Renal cortex interstitium (tissue), 15 donors: Measurements from ENCODE around the gene TSHZ3. TPM values are rescaled to one million over a fixed set of nuclear protein-coding genes. Genes with fewer than 3 reads are reported as not detected.

Source experiments
- DNase-seq, 11 donors: peaks; one replicate each; pipeline ENCODE4 v3.0.0-alpha.2; 2013; ENCODE audit warnings: low read depth in 9 of 11, low spot score in 4 of 11; ENCODE audit errors: extremely low read depth in 1 of 11
- long read RNA-seq, 16 experiments: transcript quantifications; one replicate each; lab custom pipeline, GENCODE V29; 2026
- polyA plus RNA-seq, 3 donors: library from polyadenylated mRNA; unstranded; fragments of 120-200 nt; gene quantifications; one replicate each; pipeline ENCODE4 v1.2.1, GENCODE V29; 2013; ENCODE audit not compliant: insufficient read length in 3 of 3

The TSHZ3 gene, protein sequence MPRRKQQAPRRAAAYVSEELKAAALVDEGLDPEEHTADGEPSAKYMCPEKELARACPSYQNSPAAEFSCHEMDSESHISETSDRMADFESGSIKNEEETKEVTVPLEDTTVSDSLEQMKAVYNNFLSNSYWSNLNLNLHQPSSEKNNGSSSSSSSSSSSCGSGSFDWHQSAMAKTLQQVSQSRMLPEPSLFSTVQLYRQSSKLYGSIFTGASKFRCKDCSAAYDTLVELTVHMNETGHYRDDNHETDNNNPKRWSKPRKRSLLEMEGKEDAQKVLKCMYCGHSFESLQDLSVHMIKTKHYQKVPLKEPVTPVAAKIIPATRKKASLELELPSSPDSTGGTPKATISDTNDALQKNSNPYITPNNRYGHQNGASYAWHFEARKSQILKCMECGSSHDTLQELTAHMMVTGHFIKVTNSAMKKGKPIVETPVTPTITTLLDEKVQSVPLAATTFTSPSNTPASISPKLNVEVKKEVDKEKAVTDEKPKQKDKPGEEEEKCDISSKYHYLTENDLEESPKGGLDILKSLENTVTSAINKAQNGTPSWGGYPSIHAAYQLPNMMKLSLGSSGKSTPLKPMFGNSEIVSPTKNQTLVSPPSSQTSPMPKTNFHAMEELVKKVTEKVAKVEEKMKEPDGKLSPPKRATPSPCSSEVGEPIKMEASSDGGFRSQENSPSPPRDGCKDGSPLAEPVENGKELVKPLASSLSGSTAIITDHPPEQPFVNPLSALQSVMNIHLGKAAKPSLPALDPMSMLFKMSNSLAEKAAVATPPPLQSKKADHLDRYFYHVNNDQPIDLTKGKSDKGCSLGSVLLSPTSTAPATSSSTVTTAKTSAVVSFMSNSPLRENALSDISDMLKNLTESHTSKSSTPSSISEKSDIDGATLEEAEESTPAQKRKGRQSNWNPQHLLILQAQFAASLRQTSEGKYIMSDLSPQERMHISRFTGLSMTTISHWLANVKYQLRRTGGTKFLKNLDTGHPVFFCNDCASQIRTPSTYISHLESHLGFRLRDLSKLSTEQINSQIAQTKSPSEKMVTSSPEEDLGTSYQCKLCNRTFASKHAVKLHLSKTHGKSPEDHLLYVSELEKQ
- 10 to 100 TPM in 2 of 3 donors, 1 to 10 TPM in 1; 10.0 to 12.6 (median 11.8) TPM for polyA plus RNA-seq
- long read RNA-seq, donor 1, full-length matches to known transcripts = 2 of 2 reads
- long read RNA-seq, donor 1, partial matches to known transcripts = 0 of 2 reads
- long read RNA-seq, donor 1, other reads (novel, unspliced or antisense) = 0 of 2 reads
- long read RNA-seq, donor 2, full-length matches to known transcripts = 2 of 2 reads
- long read RNA-seq, donor 2, partial matches to known transcripts = 0 of 2 reads
- long read RNA-seq, donor 2, other reads (novel, unspliced or antisense) = 0 of 2 reads
- long read RNA-seq, donor 3, full-length matches to known transcripts = 2 of 2 reads
- long read RNA-seq, donor 3, partial matches to known transcripts = 0 of 2 reads
- long read RNA-seq, donor 3, other reads (novel, unspliced or antisense) = 0 of 2 reads
- long read RNA-seq, donor 4, full-length matches to known transcripts = 2 of 2 reads
- long read RNA-seq, donor 4, partial matches to known transcripts = 0 of 2 reads
- long read RNA-seq, donor 4, other reads (novel, unspliced or antisense) = 0 of 2 reads
- long read RNA-seq, donor 5, full-length matches to known transcripts = 4 of 4 reads
- long read RNA-seq, donor 5, partial matches to known transcripts = 0 of 4 reads
- long read RNA-seq, donor 5, other reads (novel, unspliced or antisense) = 0 of 4 reads
- long read RNA-seq, donor 6, full-length matches to known transcripts = 7 of 7 reads
- long read RNA-seq, donor 6, partial matches to known transcripts = 0 of 7 reads
- long read RNA-seq, donor 6, other reads (novel, unspliced or antisense) = 0 of 7 reads
- long read RNA-seq, donor 7, full-length matches to known transcripts = 4 of 4 reads
- long read RNA-seq, donor 7, partial matches to known transcripts = 0 of 4 reads
- long read RNA-seq, donor 7, other reads (novel, unspliced or antisense) = 0 of 4 reads
- long read RNA-seq, donor 8, full-length matches to known transcripts = 4 of 4 reads
- long read RNA-seq, donor 8, partial matches to known transcripts = 0 of 4 reads
- long read RNA-seq, donor 8, other reads (novel, unspliced or antisense) = 0 of 4 reads
- long read RNA-seq, donor 9, full-length matches to known transcripts = 2 of 2 reads
- long read RNA-seq, donor 9, partial matches to known transcripts = 0 of 2 reads
- long read RNA-seq, donor 9, other reads (novel, unspliced or antisense) = 0 of 2 reads
- long read RNA-seq, donor 10, full-length matches to known transcripts = 2 of 2 reads
- long read RNA-seq, donor 10, partial matches to known transcripts = 0 of 2 reads
- long read RNA-seq, donor 10, other reads (novel, unspliced or antisense) = 0 of 2 reads
- long read RNA-seq, donor 11, full-length matches to known transcripts = 6 of 6 reads
- long read RNA-seq, donor 11, partial matches to known transcripts = 0 of 6 reads
- long read RNA-seq, donor 11, other reads (novel, unspliced or antisense) = 0 of 6 reads
- long read RNA-seq, donor 12, full-length matches to known transcripts = 1 of 1 reads
- long read RNA-seq, donor 12, partial matches to known transcripts = 0 of 1 reads
- long read RNA-seq, donor 12, other reads (novel, unspliced or antisense) = 0 of 1 reads
- long read RNA-seq, donor 13, full-length matches to known transcripts = 3 of 3 reads
- long read RNA-seq, donor 13, partial matches to known transcripts = 0 of 3 reads
- long read RNA-seq, donor 13, other reads (novel, unspliced or antisense) = 0 of 3 reads
- long read RNA-seq, donor 14, full-length matches to known transcripts = 1 of 1 reads
- long read RNA-seq, donor 14, partial matches to known transcripts = 0 of 1 reads
- long read RNA-seq, donor 14, other reads (novel, unspliced or antisense) = 0 of 1 reads
- long read RNA-seq, donor 15, full-length matches to known transcripts = 1 of 1 reads
- long read RNA-seq, donor 15, partial matches to known transcripts = 0 of 1 reads
- long read RNA-seq, donor 15, other reads (novel, unspliced or antisense) = 0 of 1 reads
- long read RNA-seq, donor 16, full-length matches to known transcripts = 9 of 9 reads
- long read RNA-seq, donor 16, partial matches to known transcripts = 0 of 9 reads
- long read RNA-seq, donor 16, other reads (novel, unspliced or antisense) = 0 of 9 reads

DNA sequence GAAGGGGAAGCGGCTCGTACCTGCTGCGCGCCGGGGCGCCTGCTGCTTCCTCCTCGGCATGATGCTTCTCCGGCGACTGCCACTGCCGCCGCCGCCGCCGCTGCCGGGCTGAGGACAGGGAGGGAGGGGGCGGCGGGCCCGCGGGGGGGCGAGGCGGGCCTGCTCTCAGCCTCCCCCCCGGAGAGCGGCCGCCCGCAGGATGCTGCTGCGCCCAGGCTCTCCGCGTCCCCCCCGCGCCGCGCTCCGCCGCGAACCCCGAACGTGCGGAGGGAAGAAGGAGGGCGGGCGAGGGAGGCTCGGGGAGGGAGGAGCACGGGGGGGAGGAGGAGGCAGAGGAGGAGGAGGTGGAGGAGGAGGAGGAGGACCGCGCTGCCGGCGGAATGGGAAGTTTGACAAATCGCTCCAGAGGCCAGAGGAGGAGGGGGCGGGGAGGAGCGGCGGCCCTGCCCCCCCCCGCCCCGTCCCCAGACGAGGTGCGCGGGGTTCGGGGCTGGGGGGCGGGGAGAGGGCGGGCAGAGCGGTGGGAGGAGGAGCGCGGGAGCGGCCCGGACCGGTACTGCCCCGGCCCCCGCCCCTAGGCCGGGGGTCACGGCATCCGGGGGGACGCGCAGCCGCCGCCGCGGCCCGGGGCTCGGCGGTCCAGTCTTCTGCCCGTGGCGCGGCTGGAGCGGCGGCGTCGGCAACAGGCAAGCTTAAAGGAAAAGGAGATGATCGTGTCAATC lies at the start of gene TSHZ3:
TSS of gene TSHZ3 (minus strand) at position 277 of the 722 bp plus-strand sequence. CDS start at position 60, 217 bp downstream.
- peak in 2 of 11 donors; percentile 66 to 76 for DNase-seq

DNA sequence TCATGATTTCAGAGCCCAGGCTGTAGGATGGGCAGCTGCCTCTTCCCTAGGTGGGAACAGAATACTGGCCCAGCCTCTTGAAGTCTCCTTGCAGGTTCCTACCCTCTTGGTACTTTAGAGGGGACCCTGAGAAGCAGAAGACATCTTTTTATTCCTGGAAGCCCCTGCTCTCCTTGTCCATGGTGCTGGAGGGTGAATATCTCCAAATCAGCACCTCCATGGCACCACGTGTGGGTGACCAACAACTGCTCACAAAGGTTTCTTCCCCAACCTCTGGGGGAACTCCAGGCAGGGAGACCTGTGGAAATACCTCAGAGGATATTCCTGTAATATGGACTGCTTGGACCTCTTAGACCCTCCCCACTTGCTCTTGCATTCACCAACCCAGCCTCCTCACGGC lies 48.1 kb upstream of the TSHZ3 start:
- no peak for DNase-seq

DNA sequence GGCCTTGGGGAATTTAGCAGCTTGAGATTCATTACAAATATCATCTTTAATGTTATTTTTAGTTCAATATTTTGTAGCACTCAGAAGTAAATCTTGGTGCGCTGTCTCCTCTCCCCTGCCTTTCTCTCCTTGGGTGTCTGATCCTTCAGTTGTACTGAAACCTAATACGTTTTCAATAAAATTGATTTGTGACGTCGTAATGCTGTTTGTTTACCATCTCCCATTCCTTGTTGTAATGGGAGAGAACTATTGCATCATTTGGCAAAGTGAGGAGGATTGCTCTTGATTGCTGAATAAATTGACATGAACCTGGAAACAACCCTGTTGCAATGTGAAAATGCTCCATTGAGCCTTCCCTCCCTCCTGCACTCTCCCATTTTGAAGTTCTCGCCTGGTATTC lies 43.2 kb upstream of the TSHZ3 start:
- DNase-seq = peak in 6 of 11 donors; percentile 9 to 39 (median 19)

DNA sequence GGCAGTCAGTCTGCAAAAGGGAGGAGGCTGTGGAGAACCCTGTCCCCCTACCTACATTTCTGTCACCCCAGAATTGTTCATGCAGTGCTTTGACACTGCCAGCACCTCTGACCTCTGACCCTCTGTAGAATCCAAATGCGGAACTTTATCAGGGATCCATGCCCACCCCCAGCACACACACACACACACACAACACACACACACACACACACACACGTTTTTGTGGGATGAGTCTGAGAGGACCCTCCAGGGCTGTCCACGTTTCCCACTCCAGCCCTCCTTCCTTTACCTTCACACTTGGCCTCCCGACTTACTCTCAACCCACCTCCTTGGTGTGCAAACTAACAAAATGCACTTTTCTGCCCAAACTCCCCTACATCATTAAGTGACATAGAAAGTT lies 42.3 kb upstream of the TSHZ3 start:
- DNase-seq = no peak

DNA sequence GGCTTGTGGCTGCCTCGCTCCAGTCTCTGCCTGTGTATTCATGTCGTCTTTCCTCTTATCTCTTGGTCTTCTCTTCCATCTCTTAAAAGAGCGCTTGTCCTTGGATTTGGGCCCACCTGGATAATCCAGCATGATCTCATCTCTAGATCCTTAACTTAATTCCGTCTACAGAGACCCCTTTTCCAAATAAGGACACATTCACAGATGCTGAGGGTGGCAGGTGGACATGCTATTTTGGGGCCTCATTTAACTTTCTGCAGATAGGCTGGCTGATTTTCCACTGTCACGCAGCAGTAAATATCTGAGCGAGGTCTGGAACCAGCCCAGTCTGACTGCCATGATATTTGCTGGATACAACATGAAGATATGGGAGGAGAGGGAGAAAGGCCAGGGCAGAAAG lies 41.5 kb upstream of the TSHZ3 start:
- DNase-seq = no peak

DNA sequence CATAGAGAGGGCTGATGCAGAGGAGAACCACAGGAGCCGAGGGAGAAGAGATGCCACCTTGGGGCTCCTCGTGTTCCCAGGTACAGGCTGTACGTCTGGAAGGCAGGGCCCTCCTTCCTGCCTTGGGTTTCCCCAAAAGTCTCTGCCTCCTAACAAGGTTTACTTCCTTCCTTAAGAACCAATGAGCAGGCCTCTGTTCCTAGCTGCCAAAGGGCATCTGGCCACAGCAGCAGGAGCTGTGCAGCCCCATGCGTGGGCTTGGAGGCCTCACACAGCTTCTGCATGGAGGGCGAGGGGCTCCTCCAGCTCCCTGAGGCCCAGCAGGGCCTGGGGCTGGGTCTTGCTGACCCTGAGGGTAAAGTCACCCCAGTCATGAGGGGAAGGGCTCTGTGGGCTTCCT lies 40.6 kb upstream of the TSHZ3 start:
- no peak for DNase-seq

DNA sequence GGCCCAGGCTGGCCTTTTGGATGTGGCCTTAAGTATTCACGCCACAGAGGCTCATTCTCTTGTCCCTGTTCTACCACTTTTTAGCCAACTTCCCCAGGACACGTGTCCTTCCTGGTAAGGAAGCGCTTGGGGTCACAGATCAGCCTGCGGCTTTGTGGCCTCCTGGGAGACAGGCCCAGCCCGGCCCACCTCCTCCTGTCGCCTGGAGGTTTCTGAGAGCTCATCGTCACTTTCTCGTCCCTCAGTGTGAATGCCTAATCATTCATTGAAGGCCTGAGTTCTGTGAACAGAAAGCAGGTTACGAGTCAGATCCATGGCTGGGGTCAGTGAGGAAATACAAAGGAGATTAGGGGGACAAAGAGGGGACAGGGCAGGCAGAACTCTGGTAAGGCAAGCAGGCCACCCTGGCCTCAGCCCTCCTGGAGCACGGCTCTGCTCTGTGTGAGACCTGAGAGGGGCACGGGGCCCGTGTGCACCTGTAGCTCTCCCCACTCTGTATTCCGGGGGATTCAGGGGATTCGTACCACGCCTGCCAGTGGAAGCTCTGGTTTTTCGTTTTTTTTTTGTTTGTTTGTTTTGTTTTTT lies 38.6 kb upstream of the TSHZ3 start:
- DNase-seq = no peak

DNA sequence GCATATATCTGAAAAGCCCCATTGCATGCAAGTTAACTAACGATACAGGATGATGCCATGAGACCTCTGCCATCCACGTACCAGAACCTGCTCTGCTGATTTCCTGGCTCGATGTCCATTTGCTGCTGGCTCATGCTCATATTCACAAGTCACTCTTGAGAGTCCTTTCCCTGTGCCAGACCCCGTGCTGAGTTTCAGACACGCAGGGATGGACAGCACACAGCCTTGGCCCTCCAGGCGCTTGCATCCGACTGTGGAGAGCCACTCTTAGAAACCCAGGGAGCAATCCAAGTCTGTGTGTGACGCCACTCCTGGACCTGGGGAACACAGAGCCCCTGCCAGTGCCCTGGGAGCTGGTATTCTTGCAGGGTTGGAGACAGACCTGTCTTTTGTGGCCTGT lies 37.6 kb upstream of the TSHZ3 start:
- DNase-seq = no peak

DNA sequence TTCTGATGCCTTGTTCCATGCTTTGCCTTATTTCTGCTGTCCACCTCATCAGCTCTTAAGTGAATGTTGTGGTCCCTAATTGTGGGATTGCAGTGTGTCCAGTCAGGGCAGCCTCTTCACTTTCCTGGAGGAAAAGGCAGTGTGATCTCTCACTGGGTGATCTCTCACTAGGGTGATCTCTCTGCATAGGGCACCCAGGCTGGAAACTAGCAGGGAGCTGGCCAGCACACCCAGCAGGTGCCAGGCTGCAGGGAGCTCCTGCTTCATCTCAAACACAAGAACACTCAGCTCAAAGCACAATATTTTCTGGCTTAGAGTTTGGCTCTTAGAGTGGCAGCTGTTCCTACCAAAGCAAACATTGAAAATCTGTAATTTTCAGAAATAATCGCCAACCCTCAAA lies 36.5 kb upstream of the TSHZ3 start:
- no peak for DNase-seq

DNA sequence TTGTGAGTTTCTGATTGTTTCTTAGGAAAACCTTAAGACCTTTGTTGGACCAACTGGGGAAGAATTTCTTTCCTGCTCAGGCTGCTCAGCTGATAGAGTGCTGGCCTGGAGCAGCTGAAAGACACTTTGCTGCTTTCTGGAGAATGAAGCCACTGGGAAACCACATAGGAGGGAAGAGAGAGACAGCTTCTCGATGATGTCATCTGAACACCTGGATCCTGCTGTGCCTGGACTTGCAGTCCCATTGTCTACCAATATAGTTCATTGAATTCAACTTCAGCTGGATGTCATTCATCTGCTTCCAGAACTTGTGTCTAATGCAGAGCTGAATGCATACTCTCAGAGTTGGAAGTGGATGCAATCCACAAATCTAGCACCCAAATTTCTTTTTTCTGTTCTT lies 34.3 kb upstream of the TSHZ3 start:
- no peak for DNase-seq

DNA sequence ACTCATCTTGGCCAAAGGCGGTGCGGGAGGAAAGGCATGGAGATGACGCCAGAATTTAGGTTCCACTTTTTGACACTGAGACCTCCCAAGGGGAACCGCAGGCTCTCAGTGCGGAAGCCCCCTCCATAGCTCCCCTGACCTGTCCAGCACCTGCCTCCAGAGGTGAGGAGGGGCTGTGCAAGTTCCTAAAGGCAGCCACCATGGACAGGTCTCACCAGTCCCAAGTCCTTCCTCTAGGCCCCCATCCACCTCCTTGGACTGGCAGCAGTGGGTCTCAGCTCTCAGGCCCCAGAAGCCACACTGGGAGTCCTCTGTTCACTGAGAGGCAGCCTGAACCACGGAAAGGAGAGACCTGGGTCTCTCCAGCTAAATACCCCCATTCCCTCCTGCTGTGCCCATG lies 31.6 kb upstream of the TSHZ3 start:
- no peak for DNase-seq

DNA sequence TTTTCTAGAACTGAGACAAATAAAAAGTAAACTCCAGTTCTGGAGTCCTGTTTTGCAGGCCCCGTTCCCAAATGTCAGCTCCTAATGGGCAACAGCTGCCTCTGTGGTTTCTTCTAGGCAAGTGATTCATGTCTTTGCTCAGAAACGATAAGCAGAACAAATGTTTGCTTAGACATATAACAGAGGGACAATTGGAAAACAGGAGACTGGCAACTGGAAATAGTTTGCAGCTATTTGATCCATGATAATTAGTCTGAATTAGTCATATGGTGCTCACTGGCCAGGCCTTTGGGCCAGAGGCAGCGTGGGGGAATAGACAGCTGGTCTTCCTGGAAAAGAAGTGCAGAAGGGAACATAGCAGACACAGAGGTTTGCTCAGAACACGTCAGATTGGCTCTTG lies 29.2 kb upstream of the TSHZ3 start:
- peak in 6 of 11 donors; percentile 10 to 53 (median 48) for DNase-seq

DNA sequence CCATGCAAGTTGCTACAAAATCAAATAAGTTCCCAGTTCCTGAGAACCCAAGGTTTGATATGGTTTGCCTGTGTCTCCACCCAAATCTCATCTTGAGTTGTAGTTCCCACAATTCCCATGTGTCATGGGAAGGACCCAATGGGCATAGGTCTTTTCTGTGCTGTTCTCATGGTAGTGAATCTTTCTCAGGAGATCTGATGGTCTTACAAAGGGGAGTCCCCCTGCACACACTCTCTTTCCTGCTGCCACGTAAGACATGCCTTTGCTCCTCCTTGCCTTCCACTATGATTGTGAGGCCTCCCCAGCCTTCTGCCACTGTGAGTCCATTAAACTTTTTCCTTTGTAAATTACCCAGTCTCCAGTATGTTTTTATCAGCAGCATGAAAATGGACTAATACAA lies 28.5 kb upstream of the TSHZ3 start:
- no peak for DNase-seq

DNA sequence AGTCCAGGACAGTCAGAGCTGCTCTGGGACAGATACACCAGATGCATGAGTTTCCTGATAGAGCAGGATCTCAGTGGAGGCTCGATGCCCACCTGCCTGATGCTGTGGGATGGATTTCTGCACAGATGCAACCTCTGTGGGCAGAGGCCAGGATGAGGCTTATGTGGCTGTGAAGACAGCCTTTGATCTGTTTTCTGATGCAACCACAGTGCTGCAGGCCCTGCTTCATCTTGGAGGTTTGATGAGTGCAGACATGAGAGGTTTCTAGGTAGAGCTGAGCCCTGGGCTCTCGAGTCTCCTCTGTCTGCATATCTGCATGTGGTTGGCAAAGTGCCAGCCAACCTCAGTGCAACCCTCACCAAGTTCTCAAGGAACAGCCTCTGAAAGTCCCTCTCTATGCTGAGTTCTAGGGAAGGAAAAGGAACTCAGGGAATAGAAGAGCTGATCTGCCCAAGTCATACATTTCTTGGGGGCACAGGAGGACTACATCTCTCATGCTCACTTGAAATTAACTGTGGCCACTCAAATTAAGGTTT lies 23.1 kb upstream of the TSHZ3 start:
- DNase-seq = no peak
